Measurements from ENCODE around the gene SAV1.

DNA sequence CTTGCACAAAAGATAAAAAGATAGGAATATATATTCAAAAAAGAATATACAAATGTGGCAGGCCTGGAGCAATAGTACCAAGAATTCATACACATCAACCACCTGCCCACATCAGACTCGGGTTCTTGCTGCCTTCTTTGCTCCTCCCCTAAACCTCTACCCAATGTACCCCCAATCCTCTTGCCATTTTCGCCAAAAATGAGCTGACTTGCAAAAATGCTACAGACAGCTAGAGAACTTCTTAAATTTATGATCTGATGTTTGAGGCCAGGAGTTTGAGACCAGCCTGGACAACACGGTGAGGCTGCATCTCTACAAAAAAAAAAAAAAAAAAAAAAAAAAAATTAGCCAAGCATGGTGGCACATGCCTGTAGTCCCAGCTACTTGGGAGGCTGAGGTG lies 42.9 kb upstream of the SAV1 start:
- TF ChIP-seq FOXM1 (IDR thresholded peaks at IDR 0.05; ENCODE audit: low read depth) (no peak), NFIC (IDR thresholded peaks at IDR 0.05; ENCODE audit: borderline replicate concordance) (no peak), POLR2AphosphoS5 (IDR thresholded peaks at IDR 0.05; ENCODE audit: low read depth, low read length) (no peak), RCOR1 (IDR thresholded peaks at IDR 0.05; ENCODE audit: low read length) (no peak)
- TF ChIP-seq, protein P1, sequence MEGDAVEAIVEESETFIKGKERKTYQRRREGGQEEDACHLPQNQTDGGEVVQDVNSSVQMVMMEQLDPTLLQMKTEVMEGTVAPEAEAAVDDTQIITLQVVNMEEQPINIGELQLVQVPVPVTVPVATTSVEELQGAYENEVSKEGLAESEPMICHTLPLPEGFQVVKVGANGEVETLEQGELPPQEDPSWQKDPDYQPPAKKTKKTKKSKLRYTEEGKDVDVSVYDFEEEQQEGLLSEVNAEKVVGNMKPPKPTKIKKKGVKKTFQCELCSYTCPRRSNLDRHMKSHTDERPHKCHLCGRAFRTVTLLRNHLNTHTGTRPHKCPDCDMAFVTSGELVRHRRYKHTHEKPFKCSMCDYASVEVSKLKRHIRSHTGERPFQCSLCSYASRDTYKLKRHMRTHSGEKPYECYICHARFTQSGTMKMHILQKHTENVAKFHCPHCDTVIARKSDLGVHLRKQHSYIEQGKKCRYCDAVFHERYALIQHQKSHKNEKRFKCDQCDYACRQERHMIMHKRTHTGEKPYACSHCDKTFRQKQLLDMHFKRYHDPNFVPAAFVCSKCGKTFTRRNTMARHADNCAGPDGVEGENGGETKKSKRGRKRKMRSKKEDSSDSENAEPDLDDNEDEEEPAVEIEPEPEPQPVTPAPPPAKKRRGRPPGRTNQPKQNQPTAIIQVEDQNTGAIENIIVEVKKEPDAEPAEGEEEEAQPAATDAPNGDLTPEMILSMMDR (IDR thresholded peaks at IDR 0.05): no peak
- TF ChIP-seq, protein P2, sequence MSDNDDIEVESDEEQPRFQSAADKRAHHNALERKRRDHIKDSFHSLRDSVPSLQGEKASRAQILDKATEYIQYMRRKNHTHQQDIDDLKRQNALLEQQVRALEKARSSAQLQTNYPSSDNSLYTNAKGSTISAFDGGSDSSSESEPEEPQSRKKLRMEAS (IDR thresholded peaks at IDR 0.05; ENCODE audit: low read depth): no peak

Measured in SK-N-SH (cell line).